HCT116 (cell line): Measurements from ENCODE around the gene EPPIN.

Experiments
- CTCF ChIP-seq, 3 experiments: fragments of 200-600 bp in 1 of 3; sonication (generic) in 1 of 3; IDR thresholded peaks in 2 of 3; conservative IDR thresholded peaks in 1 of 3; 2 replicates each; pipeline ENCODE4 v1.5.1; 2012 to 2017; ENCODE audit warnings: low read depth in 2 of 3, low read length in 2 of 3, antibody characterized with exemption in 1 of 3, borderline replicate concordance in 1 of 3, control low read depth in 1 of 3, mild to moderate bottlenecking in 1 of 3, mixed read lengths in 1 of 3, mixed run types in 1 of 3, moderate library complexity in 1 of 3; ENCODE audit not compliant: insufficient read depth in 1 of 3
- EZH2 ChIP-seq: fragments of 200-600 bp; sonication (generic); IDR thresholded peaks from 2 replicates; pipeline ENCODE4 v1.6.1; 2017; ENCODE audit warnings: antibody characterized with exemption, mixed run types
- POLR2A ChIP-seq: IDR thresholded peaks from 2 replicates; pipeline ENCODE4 v1.7.0; 2011; ENCODE audit warnings: borderline replicate concordance; ENCODE audit not compliant: insufficient read depth, insufficient read length; ENCODE audit errors: extremely low read depth
- POLR2AphosphoS5 ChIP-seq: IDR thresholded peaks from 2 replicates; pipeline ENCODE4 v1.6.1; 2011; ENCODE audit warnings: mild to moderate bottlenecking, low read depth, low read length, moderate library complexity
- SIN3A ChIP-seq: IDR thresholded peaks from 2 replicates; pipeline ENCODE4 v1.6.1; 2012; ENCODE audit warnings: low read depth

GRCh38 chr20:45497971-45498494 lies 49.2 kb downstream of the EPPIN start:
- no peak for TF ChIP-seq EZH2
- 0 out of 6 replicates have a peak, but pooled peaks of 1 of the 3 experiments have one; percentile 11 for TF ChIP-seq CTCF (IDR thresholded peaks at IDR 0.05 in 2 of 3, conservative IDR thresholded peaks at IDR 0.05 in 1 of 3; ENCODE audit: borderline replicate concordance in 1 of 3, insufficient read depth in 1 of 3, low read depth in 2 of 3, low read length in 2 of 3)
- TF ChIP-seq POLR2A, result no peak
- no peak for TF ChIP-seq POLR2AphosphoS5
- no peak for TF ChIP-seq SIN3A
